Astrocyte (in vitro differentiated cells and primary cell): Measurements from ENCODE around the gene SLC38A4.

Source experiments
- EZH2 ChIP-seq: IDR thresholded peaks from 2 replicates; pipeline ENCODE4 v1.6.1; 2012; ENCODE audit warnings: mild to moderate bottlenecking, low read length, inconsistent platforms; ENCODE audit not compliant: insufficient read depth
- TF ChIP-seq, protein P1 (sequence below): IDR thresholded peaks from 2 replicates; pipeline ENCODE4 v1.5.1; 2011; ENCODE audit warnings: low read depth, mild to moderate bottlenecking, inconsistent platforms, low read length, moderate library complexity; ENCODE audit not compliant: insufficient read depth

DNA sequence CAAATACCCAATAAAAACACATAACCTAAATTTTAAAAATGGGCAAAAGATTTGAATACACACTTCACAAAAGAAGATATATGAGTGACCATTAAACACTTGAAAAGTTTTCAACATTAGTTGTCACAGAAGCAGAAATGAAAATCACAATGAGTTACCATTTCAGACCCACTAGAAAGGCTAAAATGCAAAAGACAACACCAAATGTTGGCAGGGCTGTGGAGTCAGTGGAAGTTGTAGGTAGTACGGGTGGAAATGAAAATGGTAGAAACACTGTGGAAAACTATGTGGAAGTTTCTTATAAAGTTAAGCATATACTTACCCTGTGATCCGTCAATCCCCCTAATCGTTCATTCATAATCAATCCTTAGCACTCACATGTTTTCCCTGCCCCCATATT lies 61.8 kb downstream of the SLC38A4 start:
- TF ChIP-seq EZH2 = no peak
- TF ChIP-seq, protein P1, sequence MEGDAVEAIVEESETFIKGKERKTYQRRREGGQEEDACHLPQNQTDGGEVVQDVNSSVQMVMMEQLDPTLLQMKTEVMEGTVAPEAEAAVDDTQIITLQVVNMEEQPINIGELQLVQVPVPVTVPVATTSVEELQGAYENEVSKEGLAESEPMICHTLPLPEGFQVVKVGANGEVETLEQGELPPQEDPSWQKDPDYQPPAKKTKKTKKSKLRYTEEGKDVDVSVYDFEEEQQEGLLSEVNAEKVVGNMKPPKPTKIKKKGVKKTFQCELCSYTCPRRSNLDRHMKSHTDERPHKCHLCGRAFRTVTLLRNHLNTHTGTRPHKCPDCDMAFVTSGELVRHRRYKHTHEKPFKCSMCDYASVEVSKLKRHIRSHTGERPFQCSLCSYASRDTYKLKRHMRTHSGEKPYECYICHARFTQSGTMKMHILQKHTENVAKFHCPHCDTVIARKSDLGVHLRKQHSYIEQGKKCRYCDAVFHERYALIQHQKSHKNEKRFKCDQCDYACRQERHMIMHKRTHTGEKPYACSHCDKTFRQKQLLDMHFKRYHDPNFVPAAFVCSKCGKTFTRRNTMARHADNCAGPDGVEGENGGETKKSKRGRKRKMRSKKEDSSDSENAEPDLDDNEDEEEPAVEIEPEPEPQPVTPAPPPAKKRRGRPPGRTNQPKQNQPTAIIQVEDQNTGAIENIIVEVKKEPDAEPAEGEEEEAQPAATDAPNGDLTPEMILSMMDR = no peak
